Mesodermal cell (in vitro differentiated cells): Measurements from ENCODE around the gene TNIK.
"Not testable (repeated sequence)": the region's sequence is repeated elsewhere in the genome, so short reads cannot be mapped to it uniquely, and the experiment has no call there.

Source experiments
- H3K27ac ChIP-seq: 2 replicates; pipeline ENCODE4 v1.7.0; 2013; ENCODE audit warnings: mild to moderate bottlenecking, low read depth, low read length, moderate library complexity; ENCODE audit not compliant: severe bottlenecking
- H3K36me3 ChIP-seq: 2 replicates; pipeline ENCODE4 v1.7.1; 2013; ENCODE audit warnings: mild to moderate bottlenecking, low read length, moderate library complexity; ENCODE audit not compliant: control insufficient read depth, insufficient read depth
- H3K4me1 ChIP-seq: one replicate; pipeline ENCODE4 v1.7.1; 2013; ENCODE audit warnings: mild to moderate bottlenecking, low read length; ENCODE audit not compliant: insufficient read depth, control insufficient read depth, poor library complexity, severe bottlenecking
- H3K4me3 ChIP-seq: 2 replicates; pipeline ENCODE4 v1.7.0; 2013; ENCODE audit warnings: low read length, control low read depth, mild to moderate bottlenecking; ENCODE audit not compliant: insufficient read depth, poor library complexity, severe bottlenecking; ENCODE audit errors: extremely low read depth
- H3K9me3 ChIP-seq: 2 replicates; pipeline ENCODE4 v1.7.1; 2013; ENCODE audit warnings: mild to moderate bottlenecking, low read length, moderate library complexity; ENCODE audit not compliant: control insufficient read depth
- WGBS, 2 experiments: methylation state at CpG; one replicate each; pipeline ENCODE4 v1.1.5; 2013; ENCODE audit warnings: missing lambda C conversion rate in 2 of 2; ENCODE audit not compliant: insufficient coverage in 2 of 2; 5-methylcytosine and 5-hydroxymethylcytosine counted together

The TNIK gene

DNA sequence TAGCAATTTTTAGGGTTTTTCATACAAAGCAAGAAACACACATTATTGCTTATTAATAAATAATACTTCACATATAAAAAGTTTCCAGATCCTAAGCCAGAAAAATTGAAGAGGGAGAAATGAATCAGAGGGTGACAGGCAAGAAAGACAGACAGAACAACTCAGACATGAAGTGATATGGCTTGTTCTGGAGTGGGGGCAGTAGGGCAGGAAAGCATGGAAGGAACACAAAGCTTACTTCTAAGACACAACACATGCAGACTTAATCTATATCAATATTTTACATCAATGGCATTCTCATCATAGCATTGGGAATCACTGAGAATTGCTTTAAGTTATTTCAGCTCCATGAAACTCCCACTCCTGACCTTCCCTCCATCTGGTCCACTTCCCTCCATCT, 24.4 kb downstream of the TNIK start:
- H3K27ac ChIP-seq: no peak overlapping the region
- no peak overlapping the region for H3K4me3 ChIP-seq
- H3K9me3 ChIP-seq: peaks cover 4% of the 10 kb centered on the region
- H3K4me1 ChIP-seq: no peaks in the 10 kb centered on the region
- H3K36me3 ChIP-seq: peaks cover 7% of the 10 kb centered on the region

DNA sequence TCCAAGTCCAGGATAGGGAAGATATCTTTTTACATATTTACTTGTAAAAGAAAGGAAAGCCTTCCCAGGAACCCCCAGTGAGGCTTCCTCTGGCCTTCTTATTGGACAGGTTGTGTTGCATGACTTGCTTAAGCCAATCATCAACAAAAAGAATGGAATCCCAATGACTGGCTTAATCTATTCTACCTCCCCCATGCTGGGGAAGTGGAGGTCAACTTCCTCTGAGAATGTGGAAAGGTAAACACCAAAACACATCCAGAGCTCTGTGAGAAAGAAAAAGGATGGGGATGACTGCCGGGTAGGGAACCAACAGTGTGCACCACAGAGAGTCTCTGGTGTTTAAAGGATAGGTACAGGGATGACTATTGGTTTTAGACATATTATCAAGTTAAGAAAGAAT, 25.1 kb downstream of the TNIK start:
- Histone ChIP-seq H3K9me3 (peaks cover 4% of the 10 kb centered on the region), H3K4me1 (peaks cover 3% of the 10 kb centered on the region), H3K27ac (no peak overlapping the region), H3K4me3 (no peak overlapping the region), H3K36me3 (peaks cover under 1% of the 10 kb centered on the region)
- 20 to 71% methylated on average over 1 of the region's 1 CpG for WGBS, 2 experiments

- H3K36me3 ChIP-seq: no peaks in the 10 kb centered on the region
- peaks cover 25% of the 10 kb centered on the region for H3K4me1 ChIP-seq
- no peak overlapping the region for H3K27ac ChIP-seq
- no peak overlapping the region for H3K4me3 ChIP-seq
- peaks cover 4% of the 10 kb centered on the region for H3K9me3 ChIP-seq
- WGBS, 2 experiments: no CpG with 5 or more reads among the region's 1 CpG
Observed at GRCh38 chr3:171432548-171432947, 27.7 kb downstream of the TNIK start.

GRCh38 chr3:171431550-171431949, 28.7 kb downstream of the TNIK start:
- Histone ChIP-seq H3K4me3 (no peak overlapping the region), H3K36me3 (no peaks in the 10 kb centered on the region), H3K4me1 (peaks cover 29% of the 10 kb centered on the region), H3K9me3 (peaks cover 4% of the 10 kb centered on the region), H3K27ac (no peak overlapping the region)
- WGBS, 2 experiments: 100% methylated on average over 1 of the region's 1 CpG; no CpG with 5 or more reads in 1 of the 2 experiments

DNA sequence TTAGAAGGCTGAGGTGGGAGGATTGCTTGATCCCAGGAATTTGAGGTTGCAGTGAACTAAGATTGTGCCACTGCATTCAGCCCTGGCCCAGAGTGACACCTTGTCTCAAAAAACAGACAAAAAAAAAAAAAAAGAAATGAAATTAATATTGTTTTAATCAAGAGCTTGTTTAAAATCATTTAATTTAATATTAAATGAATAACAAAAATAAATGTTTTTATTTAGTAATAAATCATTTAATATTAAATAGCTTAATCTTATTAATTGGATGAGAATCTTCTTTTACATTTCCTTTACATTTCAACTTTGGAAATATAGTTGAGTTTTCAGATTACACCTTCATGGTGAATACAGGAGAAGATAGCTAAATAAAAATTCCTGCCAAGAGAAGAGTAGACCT, 29.7 kb downstream of the TNIK start:
- Histone ChIP-seq H3K9me3 (peaks cover 4% of the 10 kb centered on the region), H3K4me1 (peaks cover 29% of the 10 kb centered on the region), H3K4me3 (no peak overlapping the region), H3K27ac (no peak overlapping the region), H3K36me3 (no peaks in the 10 kb centered on the region)

DNA sequence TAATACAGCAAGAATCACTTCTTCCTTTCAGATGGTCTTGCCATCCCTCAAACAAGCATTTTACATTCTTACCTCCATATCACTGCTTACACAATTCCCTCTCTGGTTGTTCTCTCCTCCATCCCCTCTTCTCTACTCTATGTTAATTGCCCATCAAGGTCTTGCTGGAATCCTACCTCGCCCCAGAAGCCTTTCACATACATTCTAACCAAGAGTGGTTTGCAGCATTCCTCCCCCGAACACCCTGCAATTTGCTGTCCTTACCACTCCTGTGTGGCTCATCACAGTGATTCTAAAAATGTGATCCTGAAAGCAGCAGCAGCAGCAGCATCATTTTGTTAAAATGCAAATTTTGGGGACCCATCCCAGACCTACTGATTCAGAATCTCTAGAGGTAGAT, 30.6 kb downstream of the TNIK start:
- Histone ChIP-seq H3K9me3 (peaks cover 4% of the 10 kb centered on the region), H3K27ac (no peak overlapping the region), H3K4me1 (peaks cover 29% of the 10 kb centered on the region), H3K4me3 (no peak overlapping the region), H3K36me3 (no peaks in the 10 kb centered on the region)
- WGBS, 2 experiments: 26 to 63% methylated on average over 2 of the region's 2 CpGs

GRCh38 chr3:171428892-171429291, 31.3 kb downstream of the TNIK start:
- no peaks in the 10 kb centered on the region for H3K36me3 ChIP-seq
- H3K9me3 ChIP-seq: peaks cover 1% of the 10 kb centered on the region
- 63 to 78% methylated on average over 3 of the region's 3 CpGs for WGBS, 2 experiments
- peaks cover 29% of the 10 kb centered on the region for H3K4me1 ChIP-seq
- H3K4me3 ChIP-seq: no peak overlapping the region
- peak overlapping the region; percentile 66 for H3K27ac ChIP-seq

- H3K4me3 ChIP-seq: no peak overlapping the region
- H3K36me3 ChIP-seq: no peaks in the 10 kb centered on the region
- no peaks in the 10 kb centered on the region for H3K9me3 ChIP-seq
- H3K27ac ChIP-seq: peak overlapping the region; percentile 66
- H3K4me1 ChIP-seq: peaks cover 29% of the 10 kb centered on the region
- 0 to 6% methylated on average over 3 to 4 of the region's 4 CpGs for WGBS, 2 experiments
Observed at GRCh38 chr3:171428321-171428787, 31.9 kb downstream of the TNIK start.

- peak overlapping the region; percentile 66 for H3K27ac ChIP-seq
- WGBS, 2 experiments: 37% methylated on average over 3 of the region's 4 CpGs
- H3K9me3 ChIP-seq: no peaks in the 10 kb centered on the region
- no peaks in the 10 kb centered on the region for H3K36me3 ChIP-seq
- no peak overlapping the region for H3K4me3 ChIP-seq
- H3K4me1 ChIP-seq: peaks cover 29% of the 10 kb centered on the region
Observed at GRCh38 chr3:171427771-171428320, 32.4 kb downstream of the TNIK start.

DNA sequence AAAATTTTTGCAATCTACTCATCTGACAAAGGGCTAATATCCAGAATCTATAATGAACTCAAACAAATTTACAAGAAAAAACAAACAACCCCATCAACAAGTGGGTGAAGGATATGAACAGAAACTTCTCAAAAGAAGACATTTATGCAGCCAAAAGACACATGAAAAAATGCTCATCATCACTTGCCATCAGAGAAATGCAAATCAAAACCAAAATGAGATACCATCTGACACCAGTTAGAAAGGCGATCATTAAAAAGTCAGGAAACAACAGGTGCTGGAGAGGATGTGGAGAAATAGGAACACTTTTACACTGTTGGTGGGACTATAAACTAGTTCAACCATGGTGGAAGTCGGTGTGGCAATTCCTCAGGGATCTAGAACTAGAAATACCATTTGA, 36.1 kb downstream of the TNIK start:
- not testable (repeated sequence) for H3K4me3 ChIP-seq, H3K9me3 ChIP-seq, H3K36me3 ChIP-seq, H3K27ac ChIP-seq
- no CpG with 5 or more reads among the region's 2 CpGs for WGBS, 2 experiments
- H3K4me1 ChIP-seq: peaks cover 17% of the 10 kb centered on the region

GRCh38 chr3:171422855-171423254, 37.4 kb downstream of the TNIK start:
- no CpG with 5 or more reads among the region's 2 CpGs for WGBS, 2 experiments
- H3K4me3 ChIP-seq, H3K4me1 ChIP-seq, H3K27ac ChIP-seq, H3K9me3 ChIP-seq, H3K36me3 ChIP-seq: not testable (repeated sequence)
